H9 (cell line): ENCODE measurements around the gene ZNF771. TPM values are rescaled to one million over a fixed set of nuclear protein-coding genes. Genes with fewer than 3 reads are reported as not detected.

ENCODE experiments used
- DNase-seq: peaks from one replicate; pipeline ENCODE4 v3.0.0-alpha.2; 2017
- H2AFZ ChIP-seq: one replicate; pipeline ENCODE4 v1.6.1; 2013; ENCODE audit warnings: mild to moderate bottlenecking, low read length, control low read depth, moderate library complexity
- H2AK5ac ChIP-seq: 2 replicates; pipeline ENCODE4 v1.6.1; 2013; ENCODE audit warnings: low read length, control low read depth, mixed read lengths; ENCODE audit not compliant: insufficient read length
- H2BK120ac ChIP-seq: one replicate; pipeline ENCODE4 v1.6.1; 2013; ENCODE audit warnings: low read depth, mild to moderate bottlenecking, low read length, control low read depth, inconsistent platforms; ENCODE audit not compliant: poor library complexity, severe bottlenecking
- H2BK12ac ChIP-seq: 2 replicates; pipeline ENCODE4 v1.6.1; 2013; ENCODE audit warnings: low read length, control low read depth, mixed read lengths, low read depth; ENCODE audit not compliant: insufficient read length
- H2BK15ac ChIP-seq: 2 replicates; pipeline ENCODE4 v1.6.1; 2013; ENCODE audit warnings: low read depth, low read length, control low read depth
- H2BK20ac ChIP-seq: one replicate; pipeline ENCODE4 v1.6.1; 2013; ENCODE audit warnings: low read depth, mild to moderate bottlenecking, low read length, control low read depth, inconsistent platforms; ENCODE audit not compliant: poor library complexity, severe bottlenecking
- H2BK5ac ChIP-seq: 2 replicates; pipeline ENCODE4 v1.6.1; 2013; ENCODE audit warnings: low read length, control low read depth, mixed read lengths; ENCODE audit not compliant: insufficient read length
- H3K14ac ChIP-seq: 2 replicates; pipeline ENCODE4 v1.6.1; 2013; ENCODE audit warnings: low read length, control low read depth; ENCODE audit not compliant: insufficient read depth
- H3K18ac ChIP-seq: 2 replicates; pipeline ENCODE4 v1.6.1; 2013; ENCODE audit warnings: low read depth, mild to moderate bottlenecking, mixed read lengths, low read length, control low read depth; ENCODE audit not compliant: insufficient read length
- H3K23ac ChIP-seq: 2 replicates; pipeline ENCODE4 v1.6.1; 2013; ENCODE audit warnings: low read length, control low read depth, mixed read lengths, low read depth; ENCODE audit not compliant: insufficient read length
- H3K23me2 ChIP-seq: 2 replicates; pipeline ENCODE4 v1.6.1; 2013; ENCODE audit warnings: low read depth, mild to moderate bottlenecking, mixed read lengths, low read length, control low read depth; ENCODE audit not compliant: insufficient read length, poor library complexity, severe bottlenecking
- H3K27ac ChIP-seq: 2 replicates; pipeline ENCODE4 v1.5.1; 2013; ENCODE audit warnings: low read length, control low read depth, mixed read lengths, low read depth; ENCODE audit not compliant: insufficient read length
- H3K27me3 ChIP-seq: 2 replicates; pipeline ENCODE4 v1.6.1; 2013; ENCODE audit warnings: low read length, control low read depth, inconsistent platforms; ENCODE audit not compliant: insufficient read depth
- H3K4ac ChIP-seq: 2 replicates; pipeline ENCODE4 v1.6.1; 2013; ENCODE audit warnings: low read depth, mild to moderate bottlenecking, control low read depth, inconsistent platforms, low read length, moderate library complexity
- H3K4me1 ChIP-seq: 2 replicates; pipeline ENCODE4 v1.6.1; 2013; ENCODE audit warnings: low read length, control low read depth, inconsistent platforms; ENCODE audit not compliant: insufficient read depth
- H3K4me2 ChIP-seq: 2 replicates; pipeline ENCODE4 v1.6.1; 2013; ENCODE audit warnings: low read length, control low read depth, mixed read lengths; ENCODE audit not compliant: insufficient read length, insufficient read depth
- H3K56ac ChIP-seq: 2 replicates; pipeline ENCODE4 v1.6.1; 2013; ENCODE audit warnings: low read depth, mild to moderate bottlenecking, mixed read lengths, low read length, control low read depth; ENCODE audit not compliant: insufficient read length
- H3K79me1 ChIP-seq: 2 replicates; pipeline ENCODE4 v1.6.1; 2013; ENCODE audit warnings: low read depth, mild to moderate bottlenecking, moderate library complexity, low read length, control low read depth, inconsistent platforms; ENCODE audit not compliant: insufficient read depth, poor library complexity, severe bottlenecking
- H3K79me2 ChIP-seq: 2 replicates; pipeline ENCODE4 v1.6.1; 2013; ENCODE audit warnings: low read length, control low read depth, inconsistent platforms; ENCODE audit not compliant: insufficient read depth
- H3K9ac ChIP-seq: 2 replicates; pipeline ENCODE4 v1.6.1; 2013; ENCODE audit warnings: low read length, control low read depth, mixed read lengths; ENCODE audit not compliant: insufficient read length; ENCODE audit errors: extremely low read depth
- H3K9me3 ChIP-seq: one replicate; pipeline ENCODE4 v1.6.1; 2013; ENCODE audit warnings: low read depth, low read length, inconsistent platforms; ENCODE audit not compliant: control insufficient read depth
- H3T11ph ChIP-seq: one replicate; pipeline ENCODE4 v1.6.1; 2013; ENCODE audit warnings: mild to moderate bottlenecking, low read length, control low read depth, inconsistent platforms
- H4K20me1 ChIP-seq: one replicate; pipeline ENCODE4 v1.6.1; 2013; ENCODE audit not compliant: control insufficient read depth, insufficient read length, insufficient read depth
- H4K5ac ChIP-seq: 2 replicates; pipeline ENCODE4 v1.6.1; 2013; ENCODE audit warnings: low read depth, mild to moderate bottlenecking, mixed read lengths, low read length, control low read depth; ENCODE audit not compliant: insufficient read length
- H4K8ac ChIP-seq: replicated peaks from 2 replicates; pipeline ENCODE4 v1.6.1; 2013; ENCODE audit warnings: low read length, control low read depth, mixed read lengths, low read depth; ENCODE audit not compliant: insufficient read length
- H4K91ac ChIP-seq: 2 replicates; pipeline ENCODE4 v1.6.1; 2013; ENCODE audit warnings: low read depth, mild to moderate bottlenecking, moderate library complexity, mixed read lengths, low read length, control low read depth; ENCODE audit not compliant: insufficient read length
- H3K27ac Mint-ChIP-seq, 3 experiments: 2 replicates in 2 of 3; 3 replicates in 1 of 3; pipeline ENCODE4 v1.8.0; 2020 to 2021; ENCODE audit warnings: mixed read lengths in 3 of 3, mild to moderate bottlenecking in 1 of 3, moderate library complexity in 1 of 3
- H3K27me3 Mint-ChIP-seq: 2 replicates; pipeline ENCODE4 v1.8.0; 2021; ENCODE audit warnings: low read depth, mild to moderate bottlenecking, moderate library complexity, mixed read lengths
- H3K36me3 Mint-ChIP-seq, 3 experiments: 2 replicates in 2 of 3; 3 replicates in 1 of 3; pipeline ENCODE4 v1.8.0; 2020 to 2021; ENCODE audit warnings: low read depth in 3 of 3, mixed read lengths in 3 of 3; ENCODE audit not compliant: insufficient read depth in 1 of 3
- H3K4me1 Mint-ChIP-seq, 2 experiments: 2 replicates each; pipeline ENCODE4 v1.8.0; 2020; ENCODE audit warnings: mixed read lengths in 2 of 2
- H3K4me3 Mint-ChIP-seq, 2 experiments: 2 replicates in 1 of 2; 3 replicates in 1 of 2; pipeline ENCODE4 v1.8.0; 2020 to 2021; ENCODE audit warnings: mild to moderate bottlenecking in 2 of 2, mixed read lengths in 2 of 2, moderate library complexity in 1 of 2
- H3K9me3 Mint-ChIP-seq, 2 experiments: 2 replicates in 1 of 2; 3 replicates in 1 of 2; pipeline ENCODE4 v1.8.0; 2020; ENCODE audit warnings: mild to moderate bottlenecking in 2 of 2, mixed read lengths in 2 of 2, moderate library complexity in 1 of 2
- WGBS: extraction: QIAGEN DNeasy Blood & Tissue Kit; methylation state at CpG from one replicate; pipeline ENCODE4 v1.1.7; 2013; ENCODE audit warnings: missing lambda C conversion rate, low lambda C conversion rate, mixed read lengths; ENCODE audit not compliant: insufficient read length; ENCODE audit errors: extremely low coverage; 5-methylcytosine and 5-hydroxymethylcytosine counted together
- total RNA-seq: library from RNA; stranded (reverse); gene quantifications from 2 replicates; pipeline ENCODE4 v1.2.1, GENCODE V29; 2021
- TF ChIP-seq, protein P1 (sequence below): fragments of 200-600 bp; sonication (generic); conservative IDR thresholded peaks from 3 replicates; pipeline ENCODE4 v1.8.0; 2021; ENCODE audit warnings: antibody characterized with exemption, mild to moderate bottlenecking

The ZNF771 gene
- total RNA-seq, 1 experiment from 2014 or later, result 10.5 TPM

DNA sequence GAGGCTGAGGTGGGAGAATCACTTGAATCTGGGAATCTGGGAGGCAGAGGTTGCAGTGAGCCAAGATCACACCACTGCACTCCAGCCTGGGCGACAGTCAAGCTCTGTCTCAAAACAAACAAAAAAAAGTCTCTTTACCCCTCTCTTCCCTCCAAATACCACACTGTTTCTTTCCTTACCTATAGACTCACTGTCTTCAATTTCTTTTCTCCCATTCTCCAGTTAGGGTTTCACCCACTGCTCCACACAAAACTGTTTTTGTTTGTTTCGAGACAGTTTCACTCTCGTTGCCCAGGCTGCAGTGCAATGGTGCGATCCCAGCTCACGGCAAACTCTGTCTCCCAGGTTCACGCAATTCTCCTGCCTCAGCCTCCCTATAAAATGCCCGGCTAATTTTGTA lies 46.2 kb upstream of the ZNF771 start:
- Histone ChIP-seq H3K27ac (no peak overlapping the region), H3K56ac (no peak overlapping the region), H4K8ac (no peak overlapping the region), H4K91ac (no peak overlapping the region), H3K18ac (no peak overlapping the region), H3K4ac (no peak overlapping the region), H3T11ph (no peak overlapping the region), H3K9ac (no peak overlapping the region), H3K4me1 (no peaks in the 10 kb centered on the region), H2AFZ (no peak overlapping the region), H3K23me2 (no peaks in the 10 kb centered on the region), H2BK5ac (no peak overlapping the region), H2BK15ac (no peak overlapping the region), H2BK20ac (no peak overlapping the region), H3K4me2 (no peak overlapping the region), H2BK12ac (no peak overlapping the region), H3K9me3 (no peaks in the 10 kb centered on the region), H3K27me3 (no peaks in the 10 kb centered on the region), H3K79me1 (no peaks in the 10 kb centered on the region), H3K14ac (no peak overlapping the region), H2AK5ac (no peak overlapping the region), H4K5ac (no peak overlapping the region), H2BK120ac (no peak overlapping the region), H3K79me2 (no peaks in the 10 kb centered on the region), H4K20me1 (no peaks in the 10 kb centered on the region), H3K23ac (no peak overlapping the region)
- Mint-ChIP-seq H3K27me3 (no peaks in the 10 kb centered on the region), H3K4me3 (no peak overlapping the region), H3K27ac (peak overlapping the region in 2 of 3 experiments; percentile 7 to 77; a peak in 2 of 7 replicates), H3K9me3 (0 out of 5 replicates have a peak, but pooled peaks cover 0 to 2% of the 10 kb centered on the region in 2 experiments), H3K4me1 (peaks cover 13 to 24% of the 10 kb centered on the region in 2 experiments), H3K36me3 (peaks cover 16 to 55% (median 46%) of the 10 kb centered on the region in 3 experiments)
- no CpG with 5 or more reads among the region's 7 CpGs for WGBS
- TF ChIP-seq, protein P1, sequence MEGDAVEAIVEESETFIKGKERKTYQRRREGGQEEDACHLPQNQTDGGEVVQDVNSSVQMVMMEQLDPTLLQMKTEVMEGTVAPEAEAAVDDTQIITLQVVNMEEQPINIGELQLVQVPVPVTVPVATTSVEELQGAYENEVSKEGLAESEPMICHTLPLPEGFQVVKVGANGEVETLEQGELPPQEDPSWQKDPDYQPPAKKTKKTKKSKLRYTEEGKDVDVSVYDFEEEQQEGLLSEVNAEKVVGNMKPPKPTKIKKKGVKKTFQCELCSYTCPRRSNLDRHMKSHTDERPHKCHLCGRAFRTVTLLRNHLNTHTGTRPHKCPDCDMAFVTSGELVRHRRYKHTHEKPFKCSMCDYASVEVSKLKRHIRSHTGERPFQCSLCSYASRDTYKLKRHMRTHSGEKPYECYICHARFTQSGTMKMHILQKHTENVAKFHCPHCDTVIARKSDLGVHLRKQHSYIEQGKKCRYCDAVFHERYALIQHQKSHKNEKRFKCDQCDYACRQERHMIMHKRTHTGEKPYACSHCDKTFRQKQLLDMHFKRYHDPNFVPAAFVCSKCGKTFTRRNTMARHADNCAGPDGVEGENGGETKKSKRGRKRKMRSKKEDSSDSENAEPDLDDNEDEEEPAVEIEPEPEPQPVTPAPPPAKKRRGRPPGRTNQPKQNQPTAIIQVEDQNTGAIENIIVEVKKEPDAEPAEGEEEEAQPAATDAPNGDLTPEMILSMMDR, result no peak
- no peak for DNase-seq
